ENCODE results near the gene SNRPD2.
"Not testable (repeated sequence)": the region's sequence is repeated elsewhere in the genome, so short reads cannot be mapped to it uniquely, and the experiment has no call there.

Gene SNRPD2

DNA sequence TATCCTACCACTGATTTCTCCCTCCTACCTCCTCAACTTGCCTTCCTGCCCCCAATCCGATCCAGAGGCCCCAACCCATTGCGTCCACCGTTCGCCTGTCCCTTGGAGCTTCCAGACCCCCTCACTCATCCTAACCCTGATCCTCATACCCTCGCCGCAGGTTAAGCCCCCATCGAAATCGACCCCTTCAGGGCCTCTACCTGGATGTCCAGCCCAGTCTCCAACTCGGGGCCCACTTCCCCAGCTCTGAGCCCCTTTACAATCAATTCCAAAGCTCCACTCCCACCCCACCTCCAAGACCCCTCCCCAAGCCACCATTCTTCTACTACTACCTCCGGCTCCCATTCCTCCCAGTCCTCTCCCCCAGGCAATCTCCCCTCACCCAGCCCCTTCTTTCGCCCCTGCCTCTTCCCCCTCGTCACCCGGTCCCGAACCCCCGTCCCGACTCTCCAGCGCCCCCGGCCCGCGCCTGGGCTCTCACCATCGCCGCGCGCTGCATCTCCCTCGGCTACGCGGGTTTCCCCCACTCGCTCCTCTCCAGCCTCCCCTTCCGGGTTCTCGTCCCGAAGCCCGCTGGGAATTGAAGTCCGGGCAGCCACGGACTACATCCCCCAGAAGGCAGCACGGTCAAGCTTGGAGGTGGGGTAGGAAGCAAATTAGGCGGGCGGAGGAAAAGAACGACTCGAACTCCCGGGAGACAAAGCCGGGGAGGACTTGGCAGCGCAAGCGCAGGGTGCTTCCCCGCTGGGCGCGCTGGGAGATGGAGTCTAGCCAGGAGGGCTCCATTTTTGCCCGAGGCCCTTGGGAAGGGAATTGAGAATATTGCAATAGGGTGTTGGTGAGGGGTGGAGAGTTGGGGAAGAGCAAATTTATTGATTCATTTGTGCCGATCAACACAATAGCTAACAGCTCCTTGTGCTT lies 38.9 kb upstream of the SNRPD2 start, which contains the start of gene FBXO46:
FBXO46 (minus strand) TSS at position 529 of the 921 bp plus-strand sequence. CDS start 17,401 bp downstream, outside the sequence.
- no peak for TF ChIP-seq EZH2 (IDR thresholded peaks at IDR 0.05; ENCODE audit: borderline replicate concordance, low read depth, low read length, severe bottlenecking)
- TF ChIP-seq, protein P1, sequence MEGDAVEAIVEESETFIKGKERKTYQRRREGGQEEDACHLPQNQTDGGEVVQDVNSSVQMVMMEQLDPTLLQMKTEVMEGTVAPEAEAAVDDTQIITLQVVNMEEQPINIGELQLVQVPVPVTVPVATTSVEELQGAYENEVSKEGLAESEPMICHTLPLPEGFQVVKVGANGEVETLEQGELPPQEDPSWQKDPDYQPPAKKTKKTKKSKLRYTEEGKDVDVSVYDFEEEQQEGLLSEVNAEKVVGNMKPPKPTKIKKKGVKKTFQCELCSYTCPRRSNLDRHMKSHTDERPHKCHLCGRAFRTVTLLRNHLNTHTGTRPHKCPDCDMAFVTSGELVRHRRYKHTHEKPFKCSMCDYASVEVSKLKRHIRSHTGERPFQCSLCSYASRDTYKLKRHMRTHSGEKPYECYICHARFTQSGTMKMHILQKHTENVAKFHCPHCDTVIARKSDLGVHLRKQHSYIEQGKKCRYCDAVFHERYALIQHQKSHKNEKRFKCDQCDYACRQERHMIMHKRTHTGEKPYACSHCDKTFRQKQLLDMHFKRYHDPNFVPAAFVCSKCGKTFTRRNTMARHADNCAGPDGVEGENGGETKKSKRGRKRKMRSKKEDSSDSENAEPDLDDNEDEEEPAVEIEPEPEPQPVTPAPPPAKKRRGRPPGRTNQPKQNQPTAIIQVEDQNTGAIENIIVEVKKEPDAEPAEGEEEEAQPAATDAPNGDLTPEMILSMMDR (IDR thresholded peaks at IDR 0.05; ENCODE audit: borderline replicate concordance, extremely low read depth, low read length, poor library complexity, severe bottlenecking), result peak; percentile 47
- H3K4me1 ChIP-seq (ENCODE audit: insufficient read depth, low read length), result peaks cover 33% of the 10 kb centered on the region

DNA sequence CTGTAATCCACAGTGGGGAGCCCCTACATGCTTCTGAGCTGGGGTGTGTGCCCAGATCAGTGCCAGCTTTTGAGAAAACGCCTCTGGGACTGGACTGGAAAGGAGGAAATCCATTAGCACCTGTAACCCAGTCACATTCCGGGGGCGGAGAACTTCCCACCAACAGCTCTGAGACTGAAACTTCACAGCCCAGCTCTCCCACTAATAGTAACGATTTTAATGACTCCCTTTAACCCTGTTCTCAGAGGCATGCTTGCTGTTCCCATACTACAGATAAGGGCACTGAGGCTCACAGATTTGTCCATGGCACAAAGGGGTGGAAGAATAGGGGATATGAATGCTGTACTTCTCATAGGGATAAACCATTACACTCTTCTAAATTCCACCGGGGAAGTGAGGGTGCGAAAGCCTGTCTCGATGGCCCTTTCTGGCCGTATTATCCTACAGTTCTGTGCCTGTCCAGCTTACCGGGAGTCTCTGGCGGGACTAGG lies 38.1 kb upstream of the SNRPD2 start:
- peaks cover 4% of the 10 kb centered on the region for H3K36me3 ChIP-seq (ENCODE audit: insufficient read depth, low read length)
- peak overlapping the region; percentile 78 for H3K4me2 ChIP-seq (ENCODE audit: insufficient read depth, low read length)
- H3K79me2 ChIP-seq (ENCODE audit: insufficient read depth, low read length), result peaks cover 59% of the 10 kb centered on the region
- peak overlapping the region; percentile 81 for H3K9ac ChIP-seq (ENCODE audit: low read depth, low read length)
- peak overlapping the region; percentile 88 to 89; a peak in 3 of 4 replicates for H3K4me3 ChIP-seq (ENCODE audit: low read depth in 1 of 2, low read length in 2 of 2)
- no peaks in the 10 kb centered on the region for H3K9me3 ChIP-seq (ENCODE audit: insufficient read depth, low read length, severe bottlenecking)
- H2AFZ ChIP-seq (ENCODE audit: low read depth, low read length), result peak overlapping the region; percentile 65
- H4K20me1 ChIP-seq (ENCODE audit: insufficient read depth, low read length), result peaks cover 9% of the 10 kb centered on the region; the same call in 1 of the 2 replicates
- peaks cover 33% of the 10 kb centered on the region for H3K4me1 ChIP-seq (ENCODE audit: insufficient read depth, low read length)
- peak overlapping the region; percentile 78 for H3K27ac ChIP-seq (ENCODE audit: low read length)
- TF ChIP-seq EZH2 (IDR thresholded peaks at IDR 0.05; ENCODE audit: borderline replicate concordance, low read depth, low read length, severe bottlenecking), result no peak
- TF ChIP-seq, protein P1 (IDR thresholded peaks at IDR 0.05; ENCODE audit: borderline replicate concordance, extremely low read depth, low read length, poor library complexity, severe bottlenecking), result no peak
- DNase-seq (no peak), ATAC-seq (ENCODE audit: insufficient read depth, low read depth) (no peak)
- no peaks in the 10 kb centered on the region for H3K27me3 ChIP-seq (ENCODE audit: insufficient read depth, low read length, poor library complexity)

More for the DNA sequence above, 38.9 kb upstream of the SNRPD2 start, which contains the start of gene FBXO46:
- no peaks in the 10 kb centered on the region for H3K27me3 ChIP-seq (ENCODE audit: insufficient read depth, low read length, poor library complexity)
- H3K9ac ChIP-seq (ENCODE audit: low read depth, low read length), result peak within 1 kb of the TSS; percentile 81
- DNase-seq (peak; percentile 99), ATAC-seq (ENCODE audit: insufficient read depth, low read depth) (peak; percentile 95)
- H3K79me2 ChIP-seq (ENCODE audit: insufficient read depth, low read length), result peaks cover 51% of the 10 kb centered on the region
- peaks cover 4% of the 10 kb centered on the region for H3K36me3 ChIP-seq (ENCODE audit: insufficient read depth, low read length)
- H3K9me3 ChIP-seq (ENCODE audit: insufficient read depth, low read length, severe bottlenecking), result no peaks in the 10 kb centered on the region
- H4K20me1 ChIP-seq (ENCODE audit: insufficient read depth, low read length), result peaks cover 9% of the 10 kb centered on the region; the same call in 1 of the 2 replicates
- H3K27ac ChIP-seq (ENCODE audit: low read length), result peak within 1 kb of the TSS; percentile 88
- H3K4me3 ChIP-seq (ENCODE audit: low read depth in 1 of 2, low read length in 2 of 2), result peak within 1 kb of the TSS; percentile 88 to 89
- H3K4me2 ChIP-seq (ENCODE audit: insufficient read depth, low read length), result peak within 1 kb of the TSS; percentile 78
- H2AFZ ChIP-seq (ENCODE audit: low read depth, low read length), result peak within 1 kb of the TSS; percentile 91

DNA sequence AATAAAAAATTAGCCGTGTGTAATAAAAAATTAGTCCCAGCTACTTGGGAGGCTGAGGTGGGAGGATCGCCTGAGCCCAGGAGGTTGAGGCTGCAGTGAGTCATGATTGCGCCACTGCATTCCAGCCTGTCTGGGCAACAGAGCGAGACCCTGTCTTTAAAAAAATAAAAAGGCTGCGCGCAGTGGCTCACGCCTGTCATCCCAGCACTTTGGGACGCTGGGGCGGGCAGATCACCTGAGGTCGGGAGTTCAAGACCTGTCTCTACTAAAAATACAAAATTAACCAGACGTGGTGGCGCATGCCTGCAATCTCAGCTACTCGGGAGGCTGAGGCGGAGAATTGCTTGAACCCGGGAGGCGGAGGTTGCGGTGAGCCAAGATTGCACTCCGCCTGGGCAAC lies 36.9 kb upstream of the SNRPD2 start:
- H3K4me2 ChIP-seq (ENCODE audit: insufficient read depth, low read length); H3K9me3 ChIP-seq (ENCODE audit: insufficient read depth, low read length, severe bottlenecking); DNase-seq; ATAC-seq (ENCODE audit: insufficient read depth, low read depth); H3K27me3 ChIP-seq (ENCODE audit: insufficient read depth, low read length, poor library complexity); H3K9ac ChIP-seq (ENCODE audit: low read depth, low read length); H3K36me3 ChIP-seq (ENCODE audit: insufficient read depth, low read length); H3K4me3 ChIP-seq (ENCODE audit: low read depth in 1 of 2, low read length in 2 of 2); H2AFZ ChIP-seq (ENCODE audit: low read depth, low read length); H3K27ac ChIP-seq (ENCODE audit: low read length); H4K20me1 ChIP-seq (ENCODE audit: insufficient read depth, low read length): not testable (repeated sequence)
- peaks cover 70% of the 10 kb centered on the region for H3K79me2 ChIP-seq (ENCODE audit: insufficient read depth, low read length)
- peaks cover 33% of the 10 kb centered on the region for H3K4me1 ChIP-seq (ENCODE audit: insufficient read depth, low read length)

DNA sequence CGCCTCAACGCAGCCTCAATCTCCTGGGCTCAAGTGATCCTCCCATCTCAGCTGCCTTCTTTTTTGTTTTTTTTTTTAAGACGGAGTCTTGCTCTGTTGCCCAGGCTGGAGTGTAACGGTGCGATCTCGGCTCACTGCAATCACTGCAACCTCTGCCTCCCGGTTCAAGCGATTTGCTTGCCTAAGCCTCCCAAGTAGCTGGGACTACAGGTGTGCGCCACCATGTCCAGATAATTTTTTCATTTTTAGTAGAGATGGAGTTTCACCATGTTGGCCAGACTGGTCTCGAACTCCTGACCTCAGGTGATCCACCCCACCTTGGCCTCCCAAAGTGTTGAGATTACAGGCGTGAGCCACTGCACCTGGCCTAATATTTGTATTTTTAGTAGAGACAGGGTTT lies 28.3 kb upstream of the SNRPD2 start:
- not testable (repeated sequence) for ATAC-seq (ENCODE audit: insufficient read depth, low read depth); H3K9ac ChIP-seq (ENCODE audit: low read depth, low read length); H2AFZ ChIP-seq (ENCODE audit: low read depth, low read length); H3K4me3 ChIP-seq (ENCODE audit: low read depth in 1 of 2, low read length in 2 of 2); H3K9me3 ChIP-seq (ENCODE audit: insufficient read depth, low read length, severe bottlenecking); H3K27ac ChIP-seq (ENCODE audit: low read length); DNase-seq; H3K4me2 ChIP-seq (ENCODE audit: insufficient read depth, low read length); H3K27me3 ChIP-seq (ENCODE audit: insufficient read depth, low read length, poor library complexity); H4K20me1 ChIP-seq (ENCODE audit: insufficient read depth, low read length)
- H3K36me3 ChIP-seq (ENCODE audit: insufficient read depth, low read length), result peaks cover 30% of the 10 kb centered on the region
- peaks cover 19% of the 10 kb centered on the region for H3K4me1 ChIP-seq (ENCODE audit: insufficient read depth, low read length)
- peaks cover 88% of the 10 kb centered on the region for H3K79me2 ChIP-seq (ENCODE audit: insufficient read depth, low read length)

All from DND-41 (cell line).